ENCODE results near the gene CD22.

Gene CD22

DNA sequence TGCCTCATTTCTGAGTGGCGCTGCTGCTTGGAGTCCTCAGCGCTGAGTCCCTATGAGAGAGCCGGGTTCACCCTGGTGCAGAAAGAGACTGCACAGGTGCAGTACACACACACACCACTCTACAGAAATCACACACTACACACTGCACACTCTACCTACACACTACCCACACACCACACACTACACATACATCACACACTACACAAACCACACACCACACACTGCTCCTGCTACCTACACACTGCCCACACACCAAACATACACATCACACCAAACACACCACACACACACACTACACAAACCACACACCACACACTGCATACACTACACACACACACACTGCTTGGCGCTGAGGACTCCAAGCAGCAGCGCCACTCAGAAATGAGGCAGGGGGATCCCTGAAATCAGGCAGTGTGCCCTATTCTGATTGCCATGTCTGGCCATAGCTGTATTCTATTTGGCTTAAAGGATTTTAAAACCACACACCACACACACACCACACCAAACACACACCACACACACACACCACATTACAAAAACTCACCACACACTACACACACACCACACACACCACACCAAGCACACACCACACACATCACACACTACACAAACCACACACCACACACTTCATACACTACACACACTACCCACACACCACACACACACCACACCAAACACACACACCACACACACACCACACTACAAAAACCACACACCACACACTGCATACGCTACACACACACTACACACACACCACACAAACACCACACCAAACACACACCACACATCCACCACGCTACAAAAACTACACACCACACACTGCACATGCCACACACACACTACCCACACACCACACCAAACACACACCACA, 32.1 kb upstream of the CD22 start:
- DNase-seq = no peak

GRCh38 chr19:35297515-35297848, 31.5 kb upstream of the CD22 start:
- no peak for DNase-seq

- no peak for DNase-seq
These were observed 31.1 kb upstream of the CD22 start for GRCh38 chr19:35297922-35298321.

GRCh38 chr19:35298561-35298972, 30.4 kb upstream of the CD22 start:
- DNase-seq = no peak

GRCh38 chr19:35299523-35300338, 29.3 kb upstream of the CD22 start:
- no peak for DNase-seq

DNA sequence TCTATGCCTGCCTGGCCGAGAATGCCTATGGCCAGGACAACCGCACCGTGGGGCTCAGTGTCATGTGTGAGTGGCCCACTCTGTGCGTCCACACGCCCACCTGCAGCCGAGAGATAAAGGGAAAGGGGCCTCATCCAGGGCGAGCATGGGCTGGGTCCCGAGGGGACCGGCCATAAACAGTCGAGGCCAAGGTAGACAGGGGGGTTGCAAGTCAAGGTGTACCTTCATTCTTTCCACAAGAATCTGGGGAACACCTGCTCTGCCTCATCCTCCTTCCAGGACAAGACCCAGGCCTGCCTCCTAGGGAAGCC, 28.7 kb upstream of the CD22 start:
- DNase-seq = no peak

DNA sequence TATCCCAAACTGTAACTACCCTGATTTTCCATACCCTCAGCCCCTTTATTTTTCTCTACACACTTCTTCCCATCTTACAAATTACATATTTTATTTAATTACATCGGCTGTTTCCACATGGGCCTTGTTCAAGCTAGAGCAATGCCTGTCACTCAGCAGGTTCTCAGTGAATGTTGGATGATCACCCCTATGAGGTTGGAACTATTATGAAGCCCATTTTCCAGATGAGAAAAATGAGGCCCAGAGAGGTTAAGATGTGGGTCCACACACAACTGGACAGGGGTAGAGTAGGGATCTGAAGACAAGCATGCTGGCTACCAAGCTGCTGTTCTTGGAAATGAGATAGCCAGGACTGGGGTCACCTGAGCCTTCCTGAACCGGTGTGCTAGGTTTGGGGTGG, 27.0 kb upstream of the CD22 start:
- DNase-seq = no peak

DNA sequence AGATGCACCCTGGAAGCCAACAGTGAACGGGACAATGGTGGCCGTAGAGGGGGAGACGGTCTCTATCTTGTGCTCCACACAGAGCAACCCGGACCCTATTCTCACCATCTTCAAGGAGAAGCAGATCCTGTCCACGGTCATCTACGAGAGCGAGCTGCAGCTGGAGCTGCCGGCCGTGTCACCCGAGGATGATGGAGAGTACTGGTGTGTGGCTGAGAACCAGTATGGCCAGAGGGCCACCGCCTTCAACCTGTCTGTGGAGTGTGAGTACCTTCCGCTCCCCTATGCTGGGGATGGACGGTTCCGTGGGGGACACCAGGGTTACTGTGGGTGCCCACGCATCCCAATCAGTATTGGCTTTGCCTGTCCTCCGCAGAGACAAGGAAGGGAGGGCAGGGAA, 26.5 kb upstream of the CD22 start:
- no peak for DNase-seq

- no peak for DNase-seq
These were observed 25.6 kb upstream of the CD22 start for GRCh38 chr19:35303357-35303915.

DNA sequence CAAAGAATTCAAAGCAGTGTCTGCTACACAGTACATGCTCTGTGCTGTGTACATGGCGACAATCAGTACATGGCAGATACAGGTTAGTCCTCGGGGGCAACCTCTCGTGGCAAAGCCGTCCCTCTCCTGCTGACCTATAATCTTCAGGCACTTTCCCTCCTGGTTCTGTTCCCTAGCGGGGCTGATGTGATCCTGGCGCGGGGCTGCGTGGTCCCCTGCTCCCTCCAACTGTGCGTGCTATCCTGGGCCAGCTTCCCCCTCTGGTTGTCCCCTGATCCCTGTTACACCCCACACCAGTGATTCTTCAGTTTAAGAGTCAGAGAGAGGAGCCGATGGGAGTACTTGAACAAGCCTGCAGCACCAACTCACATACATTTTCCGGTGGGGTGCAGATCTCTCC, 25.0 kb upstream of the CD22 start:
- DNase-seq = no peak

DNA sequence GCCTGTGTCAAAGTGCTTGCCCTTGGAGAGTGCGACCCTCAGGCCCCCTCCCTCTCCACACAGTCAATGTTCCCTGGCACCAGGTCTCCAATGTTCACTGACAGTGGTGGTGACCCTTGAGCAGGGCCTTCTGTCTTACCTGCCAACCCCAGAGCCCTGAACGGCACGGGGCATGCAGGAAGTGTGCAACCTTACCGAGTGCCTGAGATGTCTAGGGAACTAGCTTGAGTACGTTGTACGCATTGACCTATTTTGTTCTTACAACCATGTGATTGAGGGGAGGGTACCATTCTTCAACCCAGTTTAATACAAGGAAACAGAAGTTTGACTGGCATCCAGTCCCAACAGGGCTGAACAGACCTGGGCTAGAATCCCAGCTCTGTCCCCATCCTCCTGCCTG, 23.8 kb upstream of the CD22 start:
- DNase-seq = no peak

DNA sequence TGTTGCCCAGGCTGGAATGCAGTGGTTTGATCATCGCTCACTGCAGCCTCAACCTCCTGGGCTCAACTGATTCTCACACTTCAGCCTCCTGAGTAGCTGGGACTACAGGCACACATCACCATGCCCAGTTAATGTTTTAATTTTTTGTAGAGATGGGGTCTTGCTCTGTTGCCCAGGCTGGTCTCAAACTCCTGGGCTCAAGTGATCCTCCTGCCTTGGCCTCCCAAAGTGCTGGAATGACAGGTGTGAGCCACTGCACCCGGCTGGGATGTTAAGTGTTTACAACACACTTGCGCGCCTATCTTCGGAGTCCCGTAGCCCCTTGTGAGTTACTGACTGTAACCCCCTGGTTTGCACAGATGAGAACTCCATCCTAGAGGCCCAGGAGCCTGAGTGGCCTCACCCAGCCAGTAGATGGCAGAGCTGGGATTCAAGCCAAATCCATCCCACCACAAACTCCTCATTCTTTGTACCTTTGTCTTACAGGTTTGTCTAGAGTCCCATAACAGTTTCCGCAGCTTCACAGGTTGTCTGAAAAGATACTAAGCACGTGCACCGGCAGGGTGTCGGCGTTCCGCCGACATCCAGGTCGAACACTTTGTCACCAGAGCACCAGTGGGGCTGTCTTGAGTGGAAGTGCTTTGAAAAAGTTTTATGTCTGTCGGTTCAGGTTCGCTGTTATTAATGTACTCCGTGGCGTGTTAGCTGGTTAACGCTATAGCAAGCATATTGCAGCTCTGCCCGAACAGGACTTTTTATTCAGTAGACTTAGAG, 22.3 kb upstream of the CD22 start:
- DNase-seq = peak in 1 of 2 experiments; percentile 20

- DNase-seq = no peak
These were observed 21.1 kb upstream of the CD22 start for GRCh38 chr19:35307931-35308330.

GRCh38 chr19:35308910-35309309, 20.1 kb upstream of the CD22 start:
- no peak for DNase-seq

DNA sequence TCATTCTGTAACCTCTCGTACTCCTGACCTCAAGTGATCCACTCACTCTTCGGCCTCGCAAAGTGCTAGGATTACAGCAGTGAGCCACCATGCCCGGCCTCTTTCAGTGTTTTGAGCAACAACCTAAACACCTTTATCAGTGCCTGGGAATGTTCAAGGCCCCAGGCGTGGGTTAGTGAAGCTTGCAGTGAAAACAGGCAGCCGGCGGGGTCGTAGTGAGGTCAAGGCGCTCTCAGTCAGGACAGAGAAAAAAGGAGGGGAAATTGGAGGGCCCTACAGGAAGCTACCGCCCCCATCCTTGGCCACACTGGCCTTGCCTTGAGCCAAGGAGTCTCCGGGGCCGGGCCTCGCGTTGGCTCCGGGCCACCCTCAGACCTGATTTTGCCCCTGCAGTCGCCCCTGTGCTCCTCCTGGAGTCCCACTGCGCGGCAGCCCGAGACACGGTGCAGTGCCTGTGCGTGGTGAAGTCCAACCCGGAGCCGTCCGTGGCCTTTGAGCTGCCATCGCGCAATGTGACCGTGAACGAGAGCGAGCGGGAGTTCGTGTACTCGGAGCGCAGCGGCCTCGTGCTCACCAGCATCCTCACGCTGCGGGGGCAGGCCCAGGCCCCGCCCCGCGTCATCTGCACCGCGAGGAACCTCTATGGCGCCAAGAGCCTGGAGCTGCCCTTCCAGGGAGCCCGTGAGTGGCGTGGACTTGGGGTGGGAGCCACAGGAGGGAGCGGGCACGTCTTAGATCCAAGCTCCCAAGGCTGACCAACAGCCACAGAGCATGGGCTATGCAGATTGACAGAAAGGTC, 19.3 kb upstream of the CD22 start:
- no peak for DNase-seq

- DNase-seq = no peak
These were observed 18.7 kb upstream of the CD22 start for GRCh38 chr19:35310331-35310730.

DNA sequence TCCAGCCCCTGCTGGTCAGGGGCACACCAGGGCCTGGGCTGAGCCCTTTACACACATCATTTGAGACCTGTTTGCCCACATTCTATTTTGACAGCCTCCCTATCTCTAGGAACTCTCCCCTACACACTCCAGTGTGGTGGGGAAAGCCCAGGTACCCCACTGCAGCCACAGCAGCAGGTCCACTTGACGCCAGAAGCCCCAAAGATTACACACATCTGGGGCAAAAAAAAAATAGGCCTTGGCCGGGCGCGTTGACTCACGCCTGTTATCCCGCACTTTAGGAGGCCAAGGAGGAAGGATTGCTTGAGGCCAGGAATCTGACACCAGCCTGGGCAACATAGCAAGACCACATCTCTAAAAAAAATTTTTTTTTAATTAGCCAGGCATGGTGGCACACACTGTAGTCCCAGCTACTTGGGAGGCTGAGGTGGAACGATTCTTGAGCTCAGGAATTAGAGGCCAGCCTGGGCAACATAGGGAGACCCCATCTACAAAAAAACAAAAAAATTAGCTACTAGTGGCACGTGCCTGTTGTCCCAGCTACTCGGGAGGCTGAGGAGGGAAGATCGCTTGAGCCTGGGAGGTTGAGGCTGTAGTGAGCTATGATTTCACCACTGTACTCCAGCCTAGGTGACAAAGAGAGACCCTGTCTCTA, 18.0 kb upstream of the CD22 start:
- DNase-seq = no peak

- DNase-seq = no peak
These were observed 16.9 kb upstream of the CD22 start for GRCh38 chr19:35311901-35312665.

DNA sequence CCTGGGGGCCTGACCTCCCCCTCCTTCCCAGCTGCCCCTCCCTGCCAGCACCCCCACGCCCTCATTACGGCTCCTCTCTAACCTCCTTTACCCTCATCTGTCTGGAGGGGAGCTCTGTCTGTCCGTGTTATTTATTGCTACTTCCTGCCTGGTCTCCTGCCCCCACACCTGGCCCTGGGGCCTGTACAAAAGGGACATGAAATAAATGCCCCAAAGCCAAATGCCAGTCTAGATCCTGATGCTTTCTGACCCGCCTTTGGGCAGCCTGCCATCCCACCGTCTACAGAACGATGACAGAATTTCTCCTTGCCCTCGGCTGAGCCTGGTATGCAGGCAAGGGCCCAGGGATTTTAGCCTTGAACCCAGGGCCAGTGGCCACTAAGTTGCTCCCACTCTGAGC, 15.4 kb upstream of the CD22 start:
- no peak for DNase-seq

DNA sequence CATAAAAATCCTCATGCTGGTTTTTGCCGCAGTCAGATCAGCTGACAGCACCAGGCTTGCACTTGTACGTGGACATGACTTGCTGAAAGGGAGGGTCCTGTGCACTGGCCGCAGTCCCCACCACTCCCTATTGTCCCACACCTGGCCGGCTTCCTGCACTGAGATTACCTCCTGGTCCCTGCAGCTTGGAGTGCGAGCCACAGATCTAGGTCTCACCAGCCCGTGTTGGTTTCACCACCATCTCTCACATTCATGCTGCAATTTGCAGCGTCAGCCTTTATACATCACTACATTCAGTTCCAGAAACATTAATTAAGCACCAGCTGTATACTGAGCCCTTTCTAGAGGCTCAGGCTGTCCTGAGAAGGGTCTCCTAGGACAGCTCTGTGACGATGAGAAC, 15.0 kb upstream of the CD22 start:
- DNase-seq = no peak

DNA sequence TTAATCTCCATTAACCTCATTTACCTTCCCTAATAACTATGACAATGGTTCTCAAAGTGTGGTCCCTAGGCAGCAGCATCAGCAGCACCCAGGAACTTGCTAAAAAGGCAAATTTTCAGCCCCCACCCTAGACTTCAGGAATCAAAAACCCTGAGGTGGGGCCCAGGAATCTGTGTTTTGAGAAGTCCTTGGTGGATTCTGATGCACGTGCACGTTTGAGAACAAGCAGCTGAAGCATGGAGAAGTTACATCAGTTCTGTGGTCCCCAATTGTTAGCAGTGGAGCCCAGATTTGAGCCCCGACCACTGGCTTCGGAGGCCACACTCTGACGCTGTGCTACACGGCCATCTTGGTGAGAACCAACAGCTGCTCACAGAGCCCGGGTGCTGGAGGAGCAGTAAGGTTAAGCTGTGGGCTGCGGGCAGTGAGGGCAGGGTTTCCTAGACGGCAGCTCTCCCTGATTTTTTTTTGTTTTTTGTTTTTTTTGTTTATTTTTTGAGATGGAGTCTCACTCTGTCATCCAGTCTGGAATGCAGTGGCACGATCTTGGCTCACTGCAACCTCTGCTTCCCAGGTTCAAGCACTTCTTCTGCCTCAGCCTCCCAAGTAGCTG, 14.0 kb upstream of the CD22 start:
- DNase-seq = no peak
